HFFc6 (cell line): ENCODE measurements around the gene PRKCE. TPM values are rescaled to one million over a fixed set of nuclear protein-coding genes. Genes with fewer than 3 reads are reported as not detected.
"Not testable (repeated sequence)": the region's sequence is repeated elsewhere in the genome, so short reads cannot be mapped to it uniquely, and the experiment has no call there.

Experiments used
- DNase-seq: peaks from one replicate; pipeline ENCODE4 v3.0.0-alpha.2; 2018
- H3K27ac Mint-ChIP-seq: 2 replicates; pipeline ENCODE4 v1.8.0; 2020; ENCODE audit warnings: mild to moderate bottlenecking, mixed read lengths
- H3K27me3 Mint-ChIP-seq: 2 replicates; pipeline ENCODE4 v1.8.0; 2021; ENCODE audit warnings: mild to moderate bottlenecking, moderate library complexity, mixed read lengths; ENCODE audit not compliant: insufficient read depth
- H3K36me3 Mint-ChIP-seq: 2 replicates; pipeline ENCODE4 v1.8.0; 2021; ENCODE audit warnings: low read depth, mixed read lengths
- H3K4me1 Mint-ChIP-seq: 2 replicates; pipeline ENCODE4 v1.8.0; 2020; ENCODE audit warnings: low read depth, mixed read lengths
- H3K4me3 Mint-ChIP-seq: 2 replicates; pipeline ENCODE4 v1.8.0; 2020; ENCODE audit warnings: mild to moderate bottlenecking, moderate library complexity, mixed read lengths
- H3K9me3 Mint-ChIP-seq: 2 replicates; pipeline ENCODE4 v1.8.0; 2020; ENCODE audit warnings: mild to moderate bottlenecking, mixed read lengths
- CTCF ChIP-seq: fragments of 200-600 bp; sonication (generic); IDR thresholded peaks from 2 replicates; pipeline ENCODE4 v1.5.0; 2021; ENCODE audit warnings: antibody characterized with exemption, mild to moderate bottlenecking
- total RNA-seq, 6 experiments: library from RNA; stranded (reverse); fragmentation: NEBNext Ultra II Directional; extraction: Animal tissue kit (Norgen Biotek cat#: 25700); gene quantifications; 2 replicates in 1 of 6; 3 replicates in 5 of 6; pipeline ENCODE4 v1.2.3, GENCODE V29; 2021

Gene PRKCE
- total RNA-seq, 6 experiments from 2014 or later = 10.8 to 13.7 (median 12.0) TPM

GRCh38 chr2:45888167-45888566, 236.7 kb downstream of the PRKCE start:
- Mint-ChIP-seq H3K36me3 (no peaks in the 10 kb centered on the region), H3K4me3 (no peak overlapping the region), H3K27me3 (no peaks in the 10 kb centered on the region; the same call in 1 of the 2 replicates), H3K9me3 (no peaks in the 10 kb centered on the region), H3K4me1 (peaks cover 30% of the 10 kb centered on the region), H3K27ac (no peak overlapping the region)
- TF ChIP-seq CTCF = no peak
- peak; percentile 50 for DNase-seq

- H3K4me3 Mint-ChIP-seq = no peak overlapping the region
- H3K36me3 Mint-ChIP-seq = no peaks in the 10 kb centered on the region
- no peak overlapping the region for H3K27ac Mint-ChIP-seq
- no peak for TF ChIP-seq CTCF
- peaks cover 29% of the 10 kb centered on the region for H3K4me1 Mint-ChIP-seq
- H3K27me3 Mint-ChIP-seq = no peaks in the 10 kb centered on the region; the same call in 1 of the 2 replicates
- DNase-seq = no peak
- H3K9me3 Mint-ChIP-seq = no peaks in the 10 kb centered on the region
Measured at GRCh38 chr2:45888641-45889040, 237.2 kb downstream of the PRKCE start.

GRCh38 chr2:45889053-45889452, 237.6 kb downstream of the PRKCE start:
- H3K4me1 Mint-ChIP-seq = peaks cover 29% of the 10 kb centered on the region
- no peak overlapping the region for H3K27ac Mint-ChIP-seq
- no peak for DNase-seq
- H3K4me3 Mint-ChIP-seq = no peak overlapping the region
- H3K36me3 Mint-ChIP-seq = no peaks in the 10 kb centered on the region
- no peak; the same call in 1 of the 2 replicates for TF ChIP-seq CTCF
- no peaks in the 10 kb centered on the region; the same call in 1 of the 2 replicates for H3K27me3 Mint-ChIP-seq
- no peaks in the 10 kb centered on the region for H3K9me3 Mint-ChIP-seq

- DNase-seq = no peak
- no peak for TF ChIP-seq CTCF
Measured at GRCh38 chr2:45889620-45890370, 238.3 kb downstream of the PRKCE start.

GRCh38 chr2:45890371-45890646, 238.8 kb downstream of the PRKCE start:
- H3K9me3 Mint-ChIP-seq, H3K36me3 Mint-ChIP-seq, H3K27ac Mint-ChIP-seq, DNase-seq, H3K27me3 Mint-ChIP-seq, H3K4me3 Mint-ChIP-seq: not testable (repeated sequence)
- H3K4me1 Mint-ChIP-seq = peaks cover 36% of the 10 kb centered on the region

More at GRCh38 chr2:45889620-45890370, 238.3 kb downstream of the PRKCE start:
- Mint-ChIP-seq H3K4me3 (no peak overlapping the region), H3K9me3 (no peaks in the 10 kb centered on the region), H3K4me1 (peaks cover 36% of the 10 kb centered on the region), H3K36me3 (no peaks in the 10 kb centered on the region), H3K27ac (no peak overlapping the region), H3K27me3 (no peaks in the 10 kb centered on the region; the same call in 1 of the 2 replicates)

- DNase-seq = no peak
- Mint-ChIP-seq H3K36me3 (no peaks in the 10 kb centered on the region), H3K4me1 (peaks cover 41% of the 10 kb centered on the region), H3K27ac (no peak overlapping the region), H3K27me3 (no peaks in the 10 kb centered on the region; the same call in 1 of the 2 replicates), H3K4me3 (no peak overlapping the region), H3K9me3 (no peaks in the 10 kb centered on the region)
- TF ChIP-seq CTCF = no peak
Measured at GRCh38 chr2:45890819-45891218, 239.3 kb downstream of the PRKCE start.
